ENCODE measurements around the gene CLPTM1L.
"Not testable (repeated sequence)": the region's sequence is repeated elsewhere in the genome, so short reads cannot be mapped to it uniquely, and the experiment has no call there.

CLPTM1L gene

DNA sequence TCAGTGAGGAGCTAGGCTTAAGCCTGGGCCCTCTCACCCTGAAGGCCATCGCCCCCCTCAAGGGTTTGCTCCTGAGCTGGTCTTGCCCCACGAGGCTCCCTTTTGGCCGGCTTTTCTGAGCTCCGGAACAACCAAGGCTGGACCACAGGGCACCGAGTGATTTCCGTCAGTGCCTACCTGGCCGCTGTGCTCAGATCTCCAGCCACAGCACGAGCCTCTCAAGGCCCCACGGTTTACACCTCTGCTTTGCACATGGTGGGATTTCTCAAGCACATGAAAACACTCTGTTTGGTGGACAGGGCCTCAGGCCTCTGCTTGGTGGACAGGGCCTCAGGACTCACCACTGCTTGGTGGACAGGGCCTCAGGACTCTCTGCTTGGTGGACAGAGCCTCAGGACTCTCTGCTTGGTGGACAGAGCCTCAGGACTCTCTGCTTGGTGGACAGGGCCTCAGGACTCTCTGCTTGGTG lies 15.8 kb downstream of the CLPTM1L start:
- Histone ChIP-seq H3K18ac (ENCODE audit: low read depth in 1 of 2, low read length in 2 of 2) (no peak overlapping the region), H3K14ac (ENCODE audit: low read length in 2 of 2) (no peak overlapping the region), H2BK12ac (ENCODE audit: low read length in 2 of 2) (no peak overlapping the region), H3K79me1 (replicated peaks; ENCODE audit: low read length, poor library complexity, severe bottlenecking) (peaks cover 19% of the 10 kb centered on the region), H3K9ac (ENCODE audit: low read length) (no peak overlapping the region), H2BK5ac (ENCODE audit: low read depth, low read length, poor library complexity, severe bottlenecking) (no peak overlapping the region), H2BK15ac (ENCODE audit: low read depth, poor library complexity, severe bottlenecking) (no peak overlapping the region), H3K4ac (ENCODE audit: low read depth in 1 of 2, low read length in 2 of 2) (no peak overlapping the region), H2BK120ac (ENCODE audit: low read depth, low read length) (no peak overlapping the region), H3K4me2 (ENCODE audit: low read length, poor library complexity, severe bottlenecking) (no peak overlapping the region), H3K27ac (ENCODE audit: low read length, poor library complexity, severe bottlenecking) (peak overlapping the region; percentile 88), H3K9me3 (ENCODE audit: control insufficient read depth, low read length) (no peaks in the 10 kb centered on the region), H3K27me3 (ENCODE audit: control insufficient read depth in 1 of 2, insufficient read depth in 1 of 2, low read length in 2 of 2) (no peaks in the 10 kb centered on the region), H3K23ac (ENCODE audit: low read length in 2 of 2) (no peak overlapping the region), H3K4me1 (ENCODE audit: control insufficient read depth, insufficient read depth, low read depth, low read length) (peaks cover 6% of the 10 kb centered on the region), H4K91ac (ENCODE audit: low read length) (no peak overlapping the region), H2AFZ (ENCODE audit: low read depth, low read length) (no peak overlapping the region), H3K4me3 (ENCODE audit: insufficient read depth in 1 of 2, low read depth in 1 of 2, low read length in 2 of 2) (no peak overlapping the region), H4K8ac (ENCODE audit: low read length) (no peak overlapping the region), H3K36me3 (ENCODE audit: control insufficient read depth in 1 of 2, insufficient read depth in 2 of 2, low read depth in 1 of 2, low read length in 2 of 2) (peaks cover 57 to 68% of the 10 kb centered on the region in 2 experiments), H2AK5ac (ENCODE audit: low read length, severe bottlenecking) (no peak overlapping the region)
- 98% methylated on average over 9 of the region's 9 CpGs for WGBS
- no peak for DNase-seq

DNA sequence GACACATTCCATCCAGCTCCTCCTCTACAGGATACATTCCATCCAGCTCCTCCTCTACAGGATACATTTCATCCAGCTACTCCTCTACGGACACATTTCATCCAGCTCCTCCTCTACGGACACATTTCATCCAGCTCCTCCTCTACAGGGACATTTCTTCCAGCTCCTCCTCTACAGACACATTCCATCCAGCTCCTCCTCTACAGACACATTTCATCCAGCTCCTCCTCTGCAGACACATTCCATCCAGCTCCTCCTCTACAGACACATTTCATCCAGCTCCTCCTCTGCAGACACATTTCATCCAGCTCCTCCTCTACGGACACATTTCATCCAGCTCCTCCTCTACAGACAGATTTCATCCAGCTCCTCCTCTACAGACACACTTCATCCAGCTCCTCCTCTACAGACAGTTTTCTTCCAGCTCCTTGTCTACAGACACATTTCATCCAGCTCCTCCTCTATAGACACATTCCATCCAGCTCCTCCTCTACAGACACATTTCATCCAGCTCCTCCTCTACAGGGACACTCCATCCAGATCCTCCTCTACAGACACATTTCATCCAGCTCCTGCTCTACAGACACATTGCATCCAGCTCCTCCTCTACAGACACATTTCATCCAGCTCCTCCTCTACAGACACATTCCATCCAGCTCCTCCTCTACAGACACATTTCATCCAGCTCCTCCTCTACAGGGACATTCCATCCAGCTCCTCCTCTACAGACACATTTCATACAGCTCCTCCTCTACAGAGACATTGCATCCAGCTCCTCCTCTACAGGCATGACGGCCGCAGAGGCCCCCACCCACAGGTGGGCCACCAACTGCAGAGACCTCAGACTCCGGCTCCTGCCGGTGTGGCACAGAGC lies 16.4 kb downstream of the CLPTM1L start:
- 58% methylated on average over 7 of the region's 7 CpGs for WGBS

DNA sequence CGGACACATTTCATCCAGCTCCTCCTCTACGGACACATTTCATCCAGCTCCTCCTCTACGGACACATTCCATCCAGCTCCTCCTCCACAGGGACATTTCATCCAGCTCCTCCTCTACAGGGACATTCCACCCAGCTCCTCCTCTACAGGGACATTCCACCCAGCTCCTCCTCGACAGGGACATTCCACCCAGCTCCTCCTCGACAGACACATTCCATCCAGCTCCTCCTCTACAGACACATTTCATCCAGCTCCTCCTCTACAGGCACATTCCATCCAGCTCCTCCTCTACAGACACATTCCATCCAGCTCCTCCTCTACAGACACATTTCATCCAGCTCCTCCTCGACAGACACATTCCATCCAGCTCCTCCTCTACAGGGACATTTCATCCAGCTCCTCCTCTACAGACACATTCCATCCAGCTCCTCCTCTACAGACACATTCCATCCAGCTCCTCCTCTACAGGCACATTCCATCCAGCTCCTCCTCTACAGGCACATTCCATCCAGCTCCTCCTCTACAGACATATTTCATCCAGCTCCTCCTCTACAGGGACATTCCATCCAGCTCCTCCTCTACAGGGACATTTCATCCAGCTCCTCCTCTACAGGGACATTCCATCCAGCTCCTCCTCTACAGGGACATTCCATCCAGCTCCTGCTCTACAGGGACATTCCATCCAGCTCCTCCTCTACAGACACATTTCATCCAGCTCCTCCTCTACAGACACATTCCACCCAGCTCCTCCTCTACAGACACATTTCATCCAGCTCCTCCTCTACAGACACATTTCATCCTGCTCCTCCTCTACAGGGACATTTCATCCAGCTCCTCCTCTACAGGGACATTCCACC lies 17.8 kb downstream of the CLPTM1L start:
- H3K23ac ChIP-seq (ENCODE audit: low read length in 2 of 2); H3K27me3 ChIP-seq (ENCODE audit: control insufficient read depth in 1 of 2, insufficient read depth in 1 of 2, low read length in 2 of 2); H2BK15ac ChIP-seq (ENCODE audit: low read depth, poor library complexity, severe bottlenecking); H3K14ac ChIP-seq (ENCODE audit: low read length in 2 of 2); H3K4me1 ChIP-seq (ENCODE audit: control insufficient read depth, insufficient read depth, low read depth, low read length); H3K9me3 ChIP-seq (ENCODE audit: control insufficient read depth, low read length); H4K91ac ChIP-seq (ENCODE audit: low read length); H3K9ac ChIP-seq (ENCODE audit: low read length); H2BK12ac ChIP-seq (ENCODE audit: low read length in 2 of 2); H3K4me2 ChIP-seq (ENCODE audit: low read length, poor library complexity, severe bottlenecking); H4K8ac ChIP-seq (ENCODE audit: low read length); H3K18ac ChIP-seq (ENCODE audit: low read depth in 1 of 2, low read length in 2 of 2); H2AFZ ChIP-seq (ENCODE audit: low read depth, low read length); H3K4ac ChIP-seq (ENCODE audit: low read depth in 1 of 2, low read length in 2 of 2); H3K4me3 ChIP-seq (ENCODE audit: insufficient read depth in 1 of 2, low read depth in 1 of 2, low read length in 2 of 2); H2BK120ac ChIP-seq (ENCODE audit: low read depth, low read length): not testable (repeated sequence)
- peak; percentile 70 for DNase-seq
- peaks cover 23% of the 10 kb centered on the region for H3K79me1 ChIP-seq (replicated peaks; ENCODE audit: low read length, poor library complexity, severe bottlenecking)
- WGBS, result 14% methylated on average over 6 of the region's 6 CpGs
- peaks cover 54 to 72% of the 10 kb centered on the region in 2 experiments for H3K36me3 ChIP-seq (ENCODE audit: control insufficient read depth in 1 of 2, insufficient read depth in 2 of 2, low read depth in 1 of 2, low read length in 2 of 2)
- H2AK5ac ChIP-seq (ENCODE audit: low read length, severe bottlenecking), result peak overlapping the region; percentile 70
- peak overlapping the region; percentile 96 for H3K27ac ChIP-seq (ENCODE audit: low read length, poor library complexity, severe bottlenecking)
- H2BK5ac ChIP-seq (ENCODE audit: low read depth, low read length, poor library complexity, severe bottlenecking), result peak overlapping the region; percentile 87

More for the DNA sequence above, 16.4 kb downstream of the CLPTM1L start:
- H2BK120ac ChIP-seq (ENCODE audit: low read depth, low read length); H3K9ac ChIP-seq (ENCODE audit: low read length); H3K4me2 ChIP-seq (ENCODE audit: low read length, poor library complexity, severe bottlenecking); H3K4me3 ChIP-seq (ENCODE audit: insufficient read depth in 1 of 2, low read depth in 1 of 2, low read length in 2 of 2); H4K91ac ChIP-seq (ENCODE audit: low read length); H4K8ac ChIP-seq (ENCODE audit: low read length); H2BK15ac ChIP-seq (ENCODE audit: low read depth, poor library complexity, severe bottlenecking); H3K4ac ChIP-seq (ENCODE audit: low read depth in 1 of 2, low read length in 2 of 2); H3K23ac ChIP-seq (ENCODE audit: low read length in 2 of 2); H3K4me1 ChIP-seq (ENCODE audit: control insufficient read depth, insufficient read depth, low read depth, low read length); H3K9me3 ChIP-seq (ENCODE audit: control insufficient read depth, low read length); H2AFZ ChIP-seq (ENCODE audit: low read depth, low read length); H2BK5ac ChIP-seq (ENCODE audit: low read depth, low read length, poor library complexity, severe bottlenecking); H2BK12ac ChIP-seq (ENCODE audit: low read length in 2 of 2); H3K18ac ChIP-seq (ENCODE audit: low read depth in 1 of 2, low read length in 2 of 2); H3K14ac ChIP-seq (ENCODE audit: low read length in 2 of 2); H3K27me3 ChIP-seq (ENCODE audit: control insufficient read depth in 1 of 2, insufficient read depth in 1 of 2, low read length in 2 of 2): not testable (repeated sequence)
- peaks cover 57 to 68% of the 10 kb centered on the region in 2 experiments for H3K36me3 ChIP-seq (ENCODE audit: control insufficient read depth in 1 of 2, insufficient read depth in 2 of 2, low read depth in 1 of 2, low read length in 2 of 2)
- peak overlapping the region; percentile 77 for H2AK5ac ChIP-seq (ENCODE audit: low read length, severe bottlenecking)
- peak; percentile 53 for DNase-seq
- H3K79me1 ChIP-seq (replicated peaks; ENCODE audit: low read length, poor library complexity, severe bottlenecking), result peaks cover 19% of the 10 kb centered on the region
- H3K27ac ChIP-seq (ENCODE audit: low read length, poor library complexity, severe bottlenecking), result peak overlapping the region; percentile 88

DNA sequence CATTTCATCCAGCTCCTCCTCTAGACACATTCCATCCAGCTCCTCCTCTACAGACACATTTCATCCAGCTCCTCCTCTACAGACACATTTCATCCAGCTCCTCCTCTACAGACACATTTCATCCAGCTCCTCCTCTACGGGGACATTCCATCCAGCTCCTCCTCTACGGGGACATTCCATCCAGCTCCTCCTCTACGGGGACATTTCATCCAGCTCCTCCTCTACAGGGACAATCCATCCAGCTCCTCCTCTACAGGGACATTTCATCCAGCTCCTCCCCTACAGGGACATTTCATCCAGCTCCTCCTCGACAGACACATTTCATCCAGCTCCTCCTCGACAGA lies 18.4 kb downstream of the CLPTM1L start:
- H3K18ac ChIP-seq (ENCODE audit: low read depth in 1 of 2, low read length in 2 of 2); H2BK15ac ChIP-seq (ENCODE audit: low read depth, poor library complexity, severe bottlenecking); H3K4me2 ChIP-seq (ENCODE audit: low read length, poor library complexity, severe bottlenecking); H3K4me3 ChIP-seq (ENCODE audit: insufficient read depth in 1 of 2, low read depth in 1 of 2, low read length in 2 of 2); H4K91ac ChIP-seq (ENCODE audit: low read length); H2AK5ac ChIP-seq (ENCODE audit: low read length, severe bottlenecking); H3K27me3 ChIP-seq (ENCODE audit: control insufficient read depth in 1 of 2, insufficient read depth in 1 of 2, low read length in 2 of 2); DNase-seq; H3K4me1 ChIP-seq (ENCODE audit: control insufficient read depth, insufficient read depth, low read depth, low read length); H3K9ac ChIP-seq (ENCODE audit: low read length); H3K4ac ChIP-seq (ENCODE audit: low read depth in 1 of 2, low read length in 2 of 2); H3K14ac ChIP-seq (ENCODE audit: low read length in 2 of 2); H2BK12ac ChIP-seq (ENCODE audit: low read length in 2 of 2); H3K9me3 ChIP-seq (ENCODE audit: control insufficient read depth, low read length); H4K8ac ChIP-seq (ENCODE audit: low read length); H2BK5ac ChIP-seq (ENCODE audit: low read depth, low read length, poor library complexity, severe bottlenecking); H2BK120ac ChIP-seq (ENCODE audit: low read depth, low read length); H2AFZ ChIP-seq (ENCODE audit: low read depth, low read length); H3K23ac ChIP-seq (ENCODE audit: low read length in 2 of 2): not testable (repeated sequence)
- Histone ChIP-seq H3K79me1 (replicated peaks; ENCODE audit: low read length, poor library complexity, severe bottlenecking) (peaks cover 23% of the 10 kb centered on the region), H3K27ac (ENCODE audit: low read length, poor library complexity, severe bottlenecking) (peak overlapping the region; percentile 89), H3K36me3 (ENCODE audit: control insufficient read depth in 1 of 2, insufficient read depth in 2 of 2, low read depth in 1 of 2, low read length in 2 of 2) (peaks cover 54 to 72% of the 10 kb centered on the region in 2 experiments)
- 42% methylated on average over 5 of the region's 5 CpGs for WGBS

Data from mesenchymal stem cell (in vitro differentiated cells and primary cell).